Common myeloid progenitor, CD34-positive (primary cell): Measurements from ENCODE around the gene RCOR1.

Source experiments
- CTCF ChIA-PET: fragments of 350-600 bp; sonication (Branson Sonifier 250); formaldehyde crosslinking; loops from one replicate; lab custom pipeline; 2021; ENCODE audit warnings: antibody characterized with exemption; lab: Charles Lee
- POLR2A ChIA-PET: fragments of 350-600 bp; sonication (Branson Sonifier 250); formaldehyde crosslinking; loops from one replicate; lab custom pipeline; 2021; ENCODE audit warnings: antibody characterized with exemption; lab: Charles Lee
- DNase-seq, 3 donors: peaks; one replicate each; pipeline versions ENCODE4 v3.0.0 to v3.0.0-alpha.2; 2013
- H3K27ac ChIP-seq, 2 experiments: 1 replicate in 1 of 2; 2 replicates in 1 of 2; pipeline ENCODE4 v1.7.0; 2013; ENCODE audit warnings: inconsistent platforms in 2 of 2, low read length in 2 of 2, mild to moderate bottlenecking in 2 of 2, low read depth in 1 of 2, moderate library complexity in 1 of 2; ENCODE audit not compliant: severe bottlenecking in 2 of 2, insufficient read depth in 1 of 2, poor library complexity in 1 of 2
- H3K27me3 ChIP-seq, 5 experiments: replicated peaks in 2 of 5; 1 replicate in 3 of 5; 2 replicates in 2 of 5; pipeline versions ENCODE4 v1.6.1 to v1.7.0; 2013; ENCODE audit warnings: low read length in 4 of 5, mild to moderate bottlenecking in 2 of 5, moderate library complexity in 2 of 5, inconsistent platforms in 1 of 5; ENCODE audit not compliant: insufficient read depth in 5 of 5, control insufficient read depth in 4 of 5
- H3K36me3 ChIP-seq, 4 experiments: 1 replicate in 2 of 4; 2 replicates in 2 of 4; pipeline versions ENCODE4 v1.6.1 to v1.7.0; 2013; ENCODE audit warnings: low read length in 3 of 4, control low read depth in 1 of 4, mild to moderate bottlenecking in 1 of 4; ENCODE audit not compliant: control insufficient read depth in 4 of 4, insufficient read depth in 4 of 4
- H3K4me1 ChIP-seq, 4 experiments: 1 replicate in 3 of 4; 2 replicates in 1 of 4; pipeline versions ENCODE4 v1.6.1 to v1.7.1; 2013; ENCODE audit warnings: low read length in 3 of 4, mild to moderate bottlenecking in 3 of 4, control low read depth in 1 of 4, inconsistent platforms in 1 of 4, moderate library complexity in 1 of 4; ENCODE audit not compliant: control insufficient read depth in 4 of 4, insufficient read depth in 4 of 4; ENCODE audit errors: control extremely low read depth in 1 of 4
- H3K4me3 ChIP-seq, 7 experiments: 1 replicate in 4 of 7; 2 replicates in 3 of 7; pipeline versions ENCODE4 v1.5.1 to v1.7.0; 2013; ENCODE audit warnings: mild to moderate bottlenecking in 7 of 7, low read length in 6 of 7, moderate library complexity in 6 of 7, inconsistent platforms in 2 of 7, low read depth in 2 of 7, control low read depth in 1 of 7; ENCODE audit not compliant: insufficient read depth in 4 of 7, control insufficient read depth in 1 of 7; ENCODE audit errors: extremely low read depth in 1 of 7
- H3K9me3 ChIP-seq, 5 experiments: 1 replicate in 4 of 5; 2 replicates in 1 of 5; pipeline versions ENCODE4 v1.6.1 to v1.7.1; 2013; ENCODE audit warnings: low read length in 4 of 5, mild to moderate bottlenecking in 2 of 5, inconsistent platforms in 1 of 5, low read depth in 1 of 5, moderate library complexity in 1 of 5; ENCODE audit not compliant: control insufficient read depth in 4 of 5, insufficient read depth in 2 of 5; ENCODE audit errors: control extremely low read depth in 1 of 5
- WGBS: methylation state at CpG from one replicate; pipeline ENCODE4 v1.1.5; 2013; ENCODE audit not compliant: insufficient coverage; 5-methylcytosine and 5-hydroxymethylcytosine counted together

Gene RCOR1

GRCh38 chr14:102779574-102780315, 187.3 kb downstream of the RCOR1 start:
- Histone ChIP-seq H3K4me1 (peaks cover 12 to 29% (median 23%) of the 10 kb centered on the region in 4 experiments), H3K27ac (no peak overlapping the region), H3K9me3 (no peaks in the 10 kb centered on the region), H3K27me3 (no peaks in the 10 kb centered on the region), H3K36me3 (no peaks in the 10 kb centered on the region), H3K4me3 (peak overlapping the region in 1 of 7 experiments; percentile 19)
- WGBS: 96% methylated on average over 9 of the region's 13 CpGs
- POLR2A ChIA-PET: no interaction called here
- CTCF ChIA-PET: no interaction called here
- DNase-seq: no peak
